GM21717 (cell line): ENCODE measurements around the gene TTC21A.
"Not testable (repeated sequence)": the region's sequence is repeated elsewhere in the genome, so short reads cannot be mapped to it uniquely, and the experiment has no call there.

Experiments used
- ATAC-seq: cut with Tn5 transposase; IDR thresholded peaks from one replicate; pipeline ENCODE4 v1.9.1; 2021; ENCODE audit warnings: mild to moderate bottlenecking, moderate library complexity; ENCODE audit not compliant: unreplicated experiment

The TTC21A gene

DNA sequence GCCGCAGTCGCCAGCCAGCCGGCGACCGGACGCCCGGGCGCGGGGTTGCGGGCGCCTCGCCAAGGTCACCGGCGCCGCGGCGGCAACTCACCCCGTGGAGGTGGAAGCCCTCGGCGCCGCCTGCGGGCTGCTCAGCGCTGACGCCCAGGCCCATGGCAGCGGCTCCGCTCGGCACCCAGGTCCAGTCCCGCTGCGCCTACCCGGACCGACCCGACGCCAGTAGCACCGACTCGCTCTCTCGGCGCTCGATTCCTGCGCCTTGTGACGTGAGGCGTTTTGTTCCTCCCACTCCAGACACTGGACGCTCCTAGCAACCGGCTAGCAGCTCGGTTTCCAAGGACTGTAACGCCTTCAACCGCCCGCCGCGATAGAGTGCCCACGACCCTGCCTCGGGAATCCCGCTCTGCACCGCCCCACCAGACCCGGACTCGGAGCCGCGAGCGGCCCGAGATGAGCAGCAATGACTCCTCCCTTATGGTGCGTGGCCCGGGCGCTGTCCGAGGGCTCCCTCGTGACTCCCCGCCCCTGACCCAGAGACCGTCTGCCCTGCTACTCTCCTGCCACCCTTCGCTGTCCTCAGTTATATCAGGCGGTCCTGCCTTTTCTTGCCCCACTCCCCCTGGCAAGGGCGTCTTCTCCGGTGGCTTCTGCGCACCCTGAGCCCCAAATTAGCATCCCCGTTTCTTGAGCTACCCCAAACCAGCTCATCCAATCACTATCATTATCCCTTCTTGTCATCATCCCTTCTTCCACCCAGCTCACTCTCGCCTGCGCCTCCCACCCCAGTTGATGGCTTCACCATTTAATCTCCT, at the start of gene TTC21A, which contains the start of gene GORASP1:
Gene TTC21A (plus strand): TSS at position 293 of the 812 bp plus-strand sequence. CDS start 158 bp downstream, at position 451.
Gene GORASP1 (minus strand): TSS at position 240 of the 812 bp plus-strand sequence. CDS start 86 bp downstream, at position 154.
- peak; percentile 52 for ATAC-seq

DNA sequence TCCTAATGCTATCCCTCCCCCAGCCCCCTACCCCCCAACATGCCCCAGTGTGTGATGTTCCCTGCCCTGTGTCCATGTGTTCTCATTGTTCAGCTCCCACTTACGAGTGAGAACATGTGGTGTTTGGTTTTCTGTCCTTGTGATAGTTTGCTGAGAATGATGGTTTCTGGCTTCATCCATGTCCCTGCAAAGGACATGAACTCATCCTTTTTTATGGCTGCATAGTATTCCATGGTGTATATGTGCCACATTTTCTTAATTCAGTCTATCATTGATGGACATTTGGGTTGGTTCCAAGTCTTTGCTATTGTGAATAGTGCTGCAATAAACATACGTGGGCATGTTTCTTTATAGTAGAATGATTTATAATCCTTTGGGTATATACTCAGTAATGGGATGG, 46.3 kb upstream of the TTC21A start:
- not testable (repeated sequence) for ATAC-seq

- ATAC-seq, result no peak
Measured at GRCh38 chr3:39062180-39062579, 45.3 kb upstream of the TTC21A start.

- no peak for ATAC-seq
Measured at GRCh38 chr3:39063143-39063542, 44.3 kb upstream of the TTC21A start.

DNA sequence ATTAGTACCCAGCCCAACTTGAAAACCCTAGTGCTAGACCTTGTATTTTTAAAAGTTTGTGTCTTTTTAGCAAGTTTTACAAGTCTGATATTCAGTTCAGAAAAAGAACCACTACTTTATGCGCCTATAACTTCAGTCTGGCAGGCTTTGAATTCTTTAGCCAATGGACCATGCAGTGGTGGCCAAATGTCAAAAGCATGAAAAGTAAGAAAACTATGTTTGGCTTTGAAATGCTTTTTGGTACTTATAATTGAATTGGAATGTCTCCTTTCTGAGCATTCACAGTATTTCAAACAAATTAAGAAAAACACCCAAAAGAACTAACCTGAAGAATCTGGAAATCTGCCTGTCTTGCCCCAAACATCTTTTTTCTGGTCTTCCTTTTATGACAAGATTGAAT, 42.8 kb upstream of the TTC21A start:
- no peak for ATAC-seq

GRCh38 chr3:39065197-39065596, 42.3 kb upstream of the TTC21A start:
- peak; percentile 97 for ATAC-seq

DNA sequence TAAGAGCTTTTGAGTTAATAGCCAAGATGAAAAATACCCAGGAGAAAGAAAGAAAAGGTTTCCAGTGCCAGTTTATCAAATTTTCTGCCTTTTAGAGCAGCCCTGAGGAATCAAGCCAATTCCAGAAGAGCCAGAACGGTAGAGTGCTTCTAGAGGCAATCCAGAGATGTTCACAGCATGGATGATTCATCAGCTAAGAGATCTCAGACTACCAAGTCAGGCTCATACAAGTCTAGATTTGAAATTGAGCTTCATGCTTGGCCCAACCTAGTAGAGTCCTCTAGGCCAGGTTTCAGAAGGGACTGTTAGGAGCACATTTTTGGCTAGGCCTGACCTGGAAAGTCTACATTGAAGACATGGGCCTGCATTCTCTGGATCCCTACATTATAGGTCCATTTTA, 40.2 kb upstream of the TTC21A start:
- no peak for ATAC-seq

GRCh38 chr3:39068556-39068955, 38.9 kb upstream of the TTC21A start:
- ATAC-seq, result no peak

DNA sequence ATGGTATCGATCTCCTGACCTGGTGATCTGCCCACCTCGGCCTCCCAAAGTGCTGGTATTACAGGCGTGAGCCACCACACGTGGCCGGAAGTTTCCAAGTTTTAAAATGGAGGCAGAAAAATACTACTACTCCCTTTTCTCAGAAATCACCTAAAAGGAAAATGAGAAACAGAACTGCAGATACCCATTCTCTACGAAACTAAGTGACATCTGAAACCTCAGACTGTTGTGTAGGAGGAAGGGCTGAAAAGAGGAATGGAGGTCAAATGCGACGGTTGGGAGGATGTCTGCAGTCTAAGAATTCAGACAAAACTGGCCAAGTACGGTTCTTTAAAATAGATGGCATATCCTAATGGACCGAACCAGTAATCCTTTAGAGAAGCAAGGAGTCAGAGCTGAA, 31.6 kb upstream of the TTC21A start:
- ATAC-seq, result peak; percentile 72

GRCh38 chr3:39079530-39079929, 27.9 kb upstream of the TTC21A start:
- no peak for ATAC-seq

GRCh38 chr3:39080026-39080425, 27.5 kb upstream of the TTC21A start:
- no peak for ATAC-seq

DNA sequence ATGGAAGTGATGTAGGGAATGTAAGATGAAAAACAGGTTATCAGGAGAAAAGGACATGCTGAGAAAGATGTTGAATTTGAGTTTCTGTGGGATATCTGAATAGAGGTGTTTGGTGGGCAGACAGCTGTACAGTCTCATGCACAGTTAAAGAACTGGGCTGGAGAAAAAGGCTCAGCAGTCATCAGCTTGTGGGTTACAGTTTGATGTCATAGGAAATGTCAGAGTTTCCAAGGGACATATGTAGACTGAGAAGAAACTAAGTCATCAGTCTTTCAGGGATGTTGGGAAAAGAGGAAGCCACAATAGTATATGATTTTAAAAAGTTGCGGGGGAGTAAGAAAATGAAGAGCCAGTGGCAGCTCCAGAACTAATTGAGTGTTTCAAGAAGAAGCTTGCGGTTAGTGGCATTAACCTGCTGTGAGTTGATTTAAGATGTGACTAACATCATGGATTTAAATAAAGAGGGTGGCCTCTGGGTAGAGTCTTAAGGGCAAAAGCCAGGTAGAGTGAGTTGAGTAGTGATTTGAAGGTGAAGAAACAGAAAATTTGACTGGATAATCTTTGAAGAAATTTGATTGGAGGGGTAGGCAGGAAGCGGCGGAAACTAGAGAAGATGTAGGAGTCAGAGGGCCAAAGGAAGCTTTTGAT, 24.7 kb upstream of the TTC21A start:
- ATAC-seq, result no peak

GRCh38 chr3:39086144-39086543, 21.3 kb upstream of the TTC21A start:
- peak; percentile 69 for ATAC-seq

- no peak for ATAC-seq
Measured at GRCh38 chr3:39088456-39088855, 19.0 kb upstream of the TTC21A start.

DNA sequence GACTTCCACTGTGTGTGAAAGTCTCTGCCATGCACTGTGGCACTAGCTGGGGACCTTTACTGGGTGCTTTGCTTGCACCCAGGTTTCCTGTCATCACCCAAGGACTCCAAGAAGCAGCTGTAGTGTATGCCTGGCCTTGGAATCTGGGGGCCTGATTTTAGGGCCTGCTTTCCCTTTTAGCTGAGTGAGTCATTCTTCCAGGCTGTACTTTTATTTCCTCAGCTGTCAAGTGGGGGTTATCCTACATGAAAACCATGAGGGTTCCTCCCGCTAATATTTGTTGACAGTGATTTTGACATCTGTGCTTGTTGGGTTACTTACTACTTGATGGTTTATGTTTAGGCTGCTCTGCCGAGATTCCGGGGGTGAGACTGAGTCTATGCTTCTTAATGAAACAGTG, 18.6 kb upstream of the TTC21A start:
- no peak for ATAC-seq

DNA sequence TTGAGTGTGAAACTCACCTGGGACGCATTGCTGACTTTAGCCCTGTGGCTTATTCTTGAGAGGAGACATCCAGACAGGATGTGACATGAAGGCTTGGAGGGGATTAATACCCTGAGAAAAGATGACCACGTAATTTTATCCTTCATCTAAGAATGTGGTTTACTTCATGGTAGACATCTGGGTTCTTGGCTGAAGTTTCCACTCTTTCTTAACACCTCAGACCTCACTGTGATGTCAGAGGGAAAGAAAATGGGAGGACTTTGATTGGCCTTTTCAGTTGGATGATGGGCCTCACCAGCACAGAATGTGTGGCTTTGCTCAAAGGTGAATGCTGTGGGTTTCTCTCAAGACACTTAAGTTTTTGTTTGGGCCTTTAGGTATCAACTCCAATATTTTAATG, 16.6 kb upstream of the TTC21A start:
- ATAC-seq, result no peak

- ATAC-seq, result no peak
Measured at GRCh38 chr3:39094851-39095677, 12.4 kb upstream of the TTC21A start.

- no peak for ATAC-seq
Measured at GRCh38 chr3:39095778-39096177, 11.7 kb upstream of the TTC21A start.

DNA sequence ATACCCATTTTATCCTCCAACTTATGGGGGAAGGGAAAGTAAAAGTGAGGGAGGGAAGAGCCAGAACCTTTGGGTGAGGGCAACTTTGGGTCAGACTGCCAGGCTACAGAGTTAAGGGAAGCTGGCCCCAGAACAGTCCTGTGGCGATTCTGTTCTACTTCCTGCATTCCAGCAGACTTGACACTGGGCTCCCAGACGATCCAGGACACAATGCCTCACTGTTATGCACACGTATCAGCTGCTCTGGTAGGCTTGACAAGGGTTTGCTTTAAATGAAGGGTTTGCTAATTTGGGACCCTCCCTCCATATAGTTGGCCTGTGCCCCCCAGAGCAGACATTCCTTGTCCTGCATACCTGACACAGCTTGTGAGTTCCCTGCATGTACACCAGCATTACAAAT, 10.7 kb upstream of the TTC21A start:
- ATAC-seq, result no peak

DNA sequence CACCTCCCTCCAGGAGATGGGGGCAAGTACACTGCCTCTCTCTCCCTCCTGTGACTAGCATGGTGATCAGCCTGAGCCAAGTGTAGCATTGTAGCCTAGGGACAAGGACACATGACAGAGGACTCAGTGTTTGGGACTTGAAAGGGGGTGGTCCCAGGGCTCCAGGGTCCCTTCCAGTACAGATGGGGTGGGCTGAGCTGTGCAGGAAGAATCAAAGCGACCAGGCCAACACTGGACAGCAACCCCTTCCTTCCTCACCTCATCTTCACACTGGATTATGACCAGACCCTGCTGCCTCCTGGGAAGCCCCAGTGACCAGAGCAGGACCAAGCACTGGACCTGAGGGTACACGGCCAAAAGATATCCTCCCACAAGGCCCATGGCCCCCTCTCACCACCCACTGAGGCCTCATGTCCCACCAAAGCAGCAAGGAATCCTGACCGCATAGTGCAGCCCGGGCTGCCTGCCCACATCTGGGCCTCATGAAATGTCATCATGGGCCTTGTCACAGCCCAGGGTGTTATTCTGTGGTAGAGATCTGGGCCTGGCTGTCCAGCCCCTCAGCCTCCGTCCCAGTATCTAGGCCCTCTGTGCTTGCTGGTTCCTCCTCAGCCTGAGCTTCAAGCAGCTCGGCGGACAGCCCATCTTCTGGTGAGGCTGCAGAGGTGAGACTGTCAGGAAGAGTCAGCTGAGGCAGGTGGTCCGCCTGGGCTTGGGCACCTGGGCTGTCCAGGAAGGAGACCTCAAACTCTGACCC, 9.6 kb upstream of the TTC21A start:
- no peak for ATAC-seq
